ENCODE measurements around the gene ITPR2.

DNA sequence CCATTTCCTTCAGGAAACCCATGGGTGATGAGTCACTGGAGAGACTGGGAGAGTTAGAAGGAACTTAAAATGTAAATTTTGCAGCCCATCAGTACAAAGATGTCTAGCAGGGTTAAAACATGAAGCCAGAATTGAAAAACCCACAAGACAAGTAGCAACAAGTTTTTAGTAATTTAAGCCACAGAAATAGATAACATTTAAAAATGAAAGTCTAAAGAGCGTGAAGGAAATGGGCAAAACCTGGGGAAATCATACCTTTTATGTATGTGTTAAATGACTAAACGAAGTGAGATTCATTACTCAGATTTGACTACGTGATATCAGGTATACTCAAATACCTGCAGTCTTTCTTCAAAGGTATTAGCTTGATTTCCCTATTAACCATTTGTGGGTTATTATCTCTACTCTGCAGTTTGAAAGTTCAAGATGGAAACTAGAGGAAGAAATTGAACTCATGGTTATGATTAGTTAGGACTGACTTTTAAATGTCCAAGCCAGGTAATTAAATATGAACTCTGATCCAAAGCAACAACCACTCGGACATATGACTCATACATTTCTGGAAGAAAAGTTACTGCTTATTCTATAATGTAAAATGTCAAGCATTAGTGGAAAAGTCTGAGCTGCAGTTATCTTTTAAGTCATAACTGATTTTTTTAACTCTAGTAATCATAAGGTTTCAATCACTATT lies 84.1 kb downstream of the ITPR2 start:
- TF ChIP-seq, protein P1, sequence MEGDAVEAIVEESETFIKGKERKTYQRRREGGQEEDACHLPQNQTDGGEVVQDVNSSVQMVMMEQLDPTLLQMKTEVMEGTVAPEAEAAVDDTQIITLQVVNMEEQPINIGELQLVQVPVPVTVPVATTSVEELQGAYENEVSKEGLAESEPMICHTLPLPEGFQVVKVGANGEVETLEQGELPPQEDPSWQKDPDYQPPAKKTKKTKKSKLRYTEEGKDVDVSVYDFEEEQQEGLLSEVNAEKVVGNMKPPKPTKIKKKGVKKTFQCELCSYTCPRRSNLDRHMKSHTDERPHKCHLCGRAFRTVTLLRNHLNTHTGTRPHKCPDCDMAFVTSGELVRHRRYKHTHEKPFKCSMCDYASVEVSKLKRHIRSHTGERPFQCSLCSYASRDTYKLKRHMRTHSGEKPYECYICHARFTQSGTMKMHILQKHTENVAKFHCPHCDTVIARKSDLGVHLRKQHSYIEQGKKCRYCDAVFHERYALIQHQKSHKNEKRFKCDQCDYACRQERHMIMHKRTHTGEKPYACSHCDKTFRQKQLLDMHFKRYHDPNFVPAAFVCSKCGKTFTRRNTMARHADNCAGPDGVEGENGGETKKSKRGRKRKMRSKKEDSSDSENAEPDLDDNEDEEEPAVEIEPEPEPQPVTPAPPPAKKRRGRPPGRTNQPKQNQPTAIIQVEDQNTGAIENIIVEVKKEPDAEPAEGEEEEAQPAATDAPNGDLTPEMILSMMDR (IDR thresholded peaks at IDR 0.05; ENCODE audit: low read length): no peak
- no peak for TF ChIP-seq EZH2 (IDR thresholded peaks at IDR 0.05; ENCODE audit: borderline replicate concordance, low read length)

Data from OCI-LY1 (cell line).